Bone marrow (tissue), 2 donors: ENCODE data around the gene IFITM1.
"Not testable (repeated sequence)": the region's sequence is repeated elsewhere in the genome, so short reads cannot be mapped to it uniquely, and the experiment has no call there.

Experiments
- DNase-seq, 2 donors: peaks; one replicate each; lab custom pipeline; 2025; lab: John Stamatoyannopoulos, UW

IFITM1 gene

GRCh38 chr11:282630-283360 lies 31.0 kb upstream of the IFITM1 start:
- DNase-seq, result no peak

DNA sequence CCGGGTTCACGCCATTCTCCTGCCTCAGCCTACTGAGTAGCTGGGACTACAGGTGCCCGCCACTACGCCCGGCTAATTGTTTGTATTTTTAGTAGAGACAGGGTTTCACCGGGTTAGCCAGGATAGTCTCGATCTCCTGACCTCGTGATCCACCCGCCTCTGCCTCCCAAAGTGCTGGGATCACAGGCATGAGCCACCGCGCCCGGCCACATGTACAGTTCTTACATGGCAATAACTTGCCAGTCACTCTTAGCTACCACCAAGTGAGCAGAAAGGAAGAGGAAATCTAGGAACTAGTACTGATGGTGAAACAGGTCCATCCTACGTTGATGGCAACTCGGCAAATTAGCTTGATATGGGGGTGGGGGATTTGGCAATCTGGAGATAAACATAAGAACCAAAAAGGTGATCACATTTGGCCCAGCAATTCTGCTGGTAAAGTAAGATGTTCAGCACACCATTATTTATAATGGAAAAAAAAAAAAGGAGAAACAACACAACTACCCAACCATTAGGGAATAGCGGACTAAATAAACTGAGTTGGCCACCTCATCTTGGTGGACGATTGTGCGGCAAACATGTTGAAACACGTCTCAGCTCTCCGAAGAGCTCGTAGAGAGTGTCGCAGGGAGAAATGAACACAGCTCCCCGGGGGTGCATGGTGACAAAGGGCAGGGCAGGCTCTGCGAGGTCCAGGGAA lies 30.3 kb upstream of the IFITM1 start:
- DNase-seq, result no peak

DNA sequence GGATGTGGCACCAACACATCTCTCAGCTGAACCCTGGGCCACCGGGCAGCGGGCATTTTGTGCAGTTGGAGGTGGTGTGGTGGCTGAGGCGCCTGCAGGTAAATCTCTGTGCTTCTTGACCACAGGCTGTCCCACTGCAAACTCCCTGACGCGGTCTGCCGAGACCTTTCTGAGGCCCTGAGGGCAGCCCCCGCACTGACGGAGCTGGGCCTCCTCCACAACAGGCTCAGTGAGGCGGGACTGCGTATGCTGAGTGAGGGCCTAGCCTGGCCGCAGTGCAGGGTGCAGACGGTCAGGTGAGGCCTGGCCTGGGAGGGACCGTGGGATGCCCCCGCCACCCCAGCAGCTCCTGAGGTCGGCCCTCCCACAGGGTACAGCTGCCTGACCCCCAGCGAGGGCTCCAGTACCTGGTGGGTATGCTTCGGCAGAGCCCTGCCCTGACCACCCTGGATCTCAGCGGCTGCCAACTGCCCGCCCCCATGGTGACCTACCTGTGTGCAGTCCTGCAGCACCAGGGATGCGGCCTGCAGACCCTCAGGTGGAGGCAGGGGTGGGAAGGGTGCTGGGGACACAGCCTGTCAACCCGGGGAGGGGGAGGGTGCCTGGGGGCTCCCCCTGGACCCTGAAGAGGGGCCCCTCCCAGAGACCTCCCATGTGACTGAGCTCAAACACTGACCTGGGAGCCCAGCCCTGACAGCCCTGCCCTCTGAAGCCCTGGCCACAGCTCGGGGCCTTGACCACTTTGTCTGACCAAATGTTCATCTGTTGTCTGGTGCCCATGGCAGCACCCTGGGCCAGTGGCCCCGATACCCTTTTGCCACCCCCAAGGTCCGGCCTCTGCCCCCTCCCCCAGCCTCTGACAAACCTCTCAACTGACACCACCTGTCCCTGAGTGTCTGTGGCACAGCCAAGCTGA lies 29.5 kb upstream of the IFITM1 start:
- no peak for DNase-seq

- no peak for DNase-seq
Measured at GRCh38 chr11:285021-285893, 28.6 kb upstream of the IFITM1 start.

- no peak for DNase-seq
Measured at GRCh38 chr11:285894-286220, 28.0 kb upstream of the IFITM1 start.

GRCh38 chr11:286977-287820 lies 26.6 kb upstream of the IFITM1 start:
- not testable (repeated sequence) for DNase-seq

GRCh38 chr11:287821-288477 lies 25.9 kb upstream of the IFITM1 start:
- DNase-seq, result no peak

DNA sequence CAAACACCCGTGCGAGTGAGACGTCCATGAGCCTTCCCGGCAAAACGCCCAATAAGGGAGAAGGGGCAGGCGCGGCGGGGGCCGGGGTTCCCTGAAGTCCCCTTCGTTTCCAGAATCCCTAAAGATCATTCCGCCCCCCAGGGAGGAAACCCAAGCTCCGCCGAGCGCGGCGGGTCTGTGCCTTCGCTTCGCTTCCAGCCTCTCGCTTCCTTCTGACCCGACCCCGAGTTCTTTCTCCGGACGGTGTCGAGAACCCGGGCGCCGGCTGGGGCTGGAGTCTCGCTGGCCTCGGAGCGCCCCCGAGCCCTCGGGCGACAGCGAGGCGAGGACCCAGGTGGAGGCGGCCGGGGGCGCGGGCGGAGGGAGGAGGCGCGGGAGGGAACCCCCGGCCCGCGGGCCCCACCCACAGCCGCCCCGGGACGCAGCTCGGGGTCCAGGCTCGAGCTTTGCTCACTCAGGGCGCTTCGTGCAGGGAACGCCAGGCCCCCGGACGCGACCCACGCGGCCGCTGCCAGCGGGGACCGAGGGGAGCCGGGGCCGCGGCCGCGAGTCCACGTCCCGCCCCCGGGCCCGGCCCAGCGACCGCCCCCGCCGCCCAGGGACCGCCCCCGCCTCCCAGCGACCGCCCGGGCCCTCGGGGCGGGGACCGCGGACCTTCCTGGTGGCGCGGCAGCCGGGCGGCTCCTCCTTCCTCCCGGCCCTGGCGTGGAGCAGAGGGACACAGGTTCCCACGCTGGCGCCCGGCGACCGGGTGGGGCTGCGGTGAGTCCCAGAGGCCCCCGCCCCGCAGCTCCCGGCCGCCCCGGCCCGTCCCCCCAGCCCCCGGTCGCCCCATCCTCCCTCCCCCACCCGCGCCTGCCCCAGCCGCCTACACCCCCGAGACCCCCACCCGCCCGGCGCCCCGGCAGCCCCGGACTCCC lies 25.1 kb upstream of the IFITM1 start, which contains the start of gene PGGHG:
PGGHG (plus strand) TSS at position 649 of the 920 bp plus-strand sequence. CDS start 691 bp downstream, outside the sequence.
- DNase-seq, result no peak

DNA sequence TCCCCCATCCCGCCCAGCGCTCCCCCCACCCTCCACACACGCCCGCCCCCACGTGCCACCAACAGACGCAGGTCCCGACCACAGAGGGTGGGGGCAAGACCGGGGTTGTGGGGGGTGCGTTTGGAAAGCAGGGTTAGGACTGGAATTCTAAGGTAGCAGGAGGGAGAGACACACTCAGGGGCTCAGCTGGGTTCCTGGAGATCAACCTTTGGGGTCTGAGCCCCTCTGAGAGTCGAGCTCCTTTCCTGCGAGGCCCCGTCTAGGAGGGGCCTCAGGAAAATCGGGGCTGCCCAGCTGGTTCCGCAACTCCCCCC lies 24.5 kb upstream of the IFITM1 start:
- no peak for DNase-seq

GRCh38 chr11:289712-290620 lies 23.9 kb upstream of the IFITM1 start:
- no peak for DNase-seq

DNA sequence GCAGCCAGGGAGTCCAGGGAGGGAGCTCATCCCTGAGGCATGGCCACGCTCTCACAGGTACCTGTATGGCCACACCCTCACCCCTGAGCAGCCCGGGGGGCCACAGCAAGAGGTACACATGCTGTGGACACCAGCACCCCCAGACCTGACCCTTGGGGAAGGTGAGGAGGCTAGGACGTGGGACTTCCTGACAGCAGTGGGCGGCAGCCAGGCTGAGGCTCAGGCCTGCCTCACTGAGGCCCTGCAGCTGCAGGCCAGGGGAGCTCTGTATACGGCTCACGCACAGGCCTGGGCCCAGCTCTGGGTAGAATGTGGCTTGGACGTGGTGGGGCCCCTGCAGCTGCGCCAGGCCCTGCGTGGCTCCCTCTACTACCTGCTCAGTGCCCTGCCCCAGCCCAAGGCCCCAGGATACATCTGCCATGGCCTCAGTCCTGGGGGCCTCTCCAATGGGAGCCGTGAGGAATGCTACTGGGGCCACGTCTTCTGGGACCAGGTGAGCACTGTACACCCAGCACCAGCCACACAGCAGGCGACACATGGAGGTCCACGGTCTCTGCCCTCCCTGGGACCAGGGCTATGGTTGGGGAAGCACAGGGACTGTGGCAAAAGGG lies 23.1 kb upstream of the IFITM1 start:
- DNase-seq, result no peak

DNA sequence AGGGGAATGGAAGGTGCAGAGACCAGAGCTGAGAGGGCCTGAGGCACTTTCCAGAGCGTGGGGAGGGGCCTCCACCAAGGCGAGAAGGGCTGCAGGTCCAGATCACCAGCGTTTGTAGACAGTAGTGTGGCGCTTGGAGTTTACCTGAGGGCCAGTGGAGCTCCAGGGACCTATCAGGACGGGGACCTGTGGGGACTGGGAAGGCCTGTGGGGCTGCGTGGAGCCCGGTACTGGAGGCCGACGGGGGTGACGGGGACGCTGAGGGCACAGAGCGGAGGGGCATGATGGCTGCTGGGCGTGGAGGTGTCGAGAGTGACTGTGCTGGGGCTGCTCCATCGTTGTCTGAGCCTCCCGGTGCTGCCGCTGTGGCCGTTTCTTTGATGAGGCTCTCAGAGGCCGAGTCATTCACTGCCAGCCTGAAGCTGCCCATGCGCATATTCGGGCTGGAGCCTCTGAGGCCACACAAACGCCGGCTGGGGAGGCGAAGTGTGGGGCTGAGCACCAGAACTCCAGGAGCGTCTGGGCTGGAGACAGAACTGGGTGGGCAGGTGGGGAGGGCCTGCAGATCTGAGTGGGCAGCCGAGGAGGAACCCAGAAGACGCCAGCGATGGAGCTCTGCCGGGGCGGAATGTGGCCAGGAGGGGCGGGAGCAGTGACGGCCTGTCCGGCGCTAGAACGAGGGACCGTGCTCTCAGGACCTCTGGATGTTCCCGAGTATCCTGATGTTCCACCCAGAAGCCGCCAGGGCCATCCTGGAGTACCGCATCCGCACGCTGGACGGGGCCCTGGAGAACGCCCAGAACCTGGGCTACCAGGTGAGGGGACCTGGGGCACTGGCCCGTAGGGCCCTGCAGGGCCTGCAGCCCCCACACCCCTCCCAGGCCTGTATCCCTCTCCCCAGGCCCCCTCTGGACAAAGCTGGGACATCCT lies 22.3 kb upstream of the IFITM1 start:
- no peak for DNase-seq

GRCh38 chr11:292211-293121 lies 21.4 kb upstream of the IFITM1 start:
- no peak for DNase-seq

DNA sequence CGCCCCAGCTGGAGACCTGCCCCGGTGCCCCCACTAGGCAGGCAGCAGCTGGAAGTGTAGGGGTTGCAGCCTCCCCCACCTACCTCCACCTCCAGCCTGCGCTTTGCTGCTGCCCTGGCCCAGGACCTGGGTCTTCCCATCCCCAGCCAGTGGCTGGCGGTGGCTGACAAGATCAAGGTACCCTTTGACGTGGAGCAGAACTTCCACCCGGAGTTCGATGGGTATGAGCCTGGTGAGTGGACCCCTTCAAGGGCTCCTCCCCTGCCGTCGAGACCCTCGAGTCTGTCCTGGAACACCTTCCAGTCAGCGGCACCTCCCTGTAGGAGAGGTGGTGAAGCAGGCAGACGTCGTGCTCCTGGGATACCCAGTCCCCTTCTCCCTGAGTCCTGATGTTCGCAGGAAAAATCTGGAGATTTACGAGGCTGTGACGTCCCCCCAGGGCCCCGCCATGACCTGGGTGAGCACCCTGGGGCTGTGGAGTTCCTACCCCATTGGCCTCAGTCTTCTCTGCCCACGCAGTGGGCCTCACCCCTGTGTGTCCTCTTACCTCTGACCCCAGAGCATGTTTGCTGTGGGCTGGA lies 20.5 kb upstream of the IFITM1 start:
- no peak for DNase-seq
